Left lung (tissue), 10 donors: ENCODE results near the gene AFP. TPM values are rescaled to one million over a fixed set of nuclear protein-coding genes. Genes with fewer than 3 reads are reported as not detected.

Experiments used
- ATAC-seq: fragments of 200-7000 bp; cut with Tn5 transposase; one replicate; pipeline ENCODE4 v1.9.1; 2020; ENCODE audit warnings: moderate library complexity
- DNase-seq, 4 donors: peaks; one replicate each; pipeline ENCODE4 v3.0.0-alpha.2; 2013 to 2020
- H3K27ac ChIP-seq, 2 donors: fragments of 200-600 bp; sonication (generic) in 1 of 2; one replicate each; pipeline versions ENCODE4 v1.5.0 to v1.8.0; 2020 to 2021
- H3K27me3 ChIP-seq, 2 donors: fragments of 200-600 bp; sonication (generic) in 1 of 2; one replicate each; pipeline versions ENCODE4 v1.5.0 to v1.8.0; 2020 to 2021
- H3K36me3 ChIP-seq, 2 donors: fragments of 200-600 bp; sonication (generic) in 1 of 2; one replicate each; pipeline versions ENCODE4 v1.5.0 to v1.8.0; 2020 to 2021
- H3K4me1 ChIP-seq, 2 donors: fragments of 200-600 bp; one replicate each; pipeline ENCODE4 v1.8.0; 2021
- H3K4me3 ChIP-seq, 2 donors: fragments of 200-600 bp; sonication (generic) in 1 of 2; one replicate each; pipeline versions ENCODE4 v1.5.0 to v1.8.0; 2020 to 2021; ENCODE audit warnings: mild to moderate bottlenecking in 1 of 2
- H3K9me3 ChIP-seq, 2 donors: fragments of 200-600 bp; sonication (generic) in 1 of 2; one replicate each; pipeline versions ENCODE4 v1.5.0 to v1.8.0; 2020 to 2021
- intact Hi-C, 2 donors: fragments of 100-400 bp; cut with DNase I; formaldehyde crosslinking; loops; one replicate each; pipeline versions ENCODE4 v1.11.2 to v1.14.2; 2022
- polyA plus RNA-seq, 6 donors: library from polyadenylated mRNA; unstranded; fragments of 120-200 nt; gene quantifications; one replicate each; pipeline ENCODE4 v1.2.1, GENCODE V29; 2013; ENCODE audit not compliant: insufficient read length in 6 of 6
- total RNA-seq, 2 donors: library from RNA; stranded (reverse); fragmentation: NEBNext Ultra II Directional; extraction: Animal tissue kit (Norgen Biotek cat#: 25700); gene quantifications; one replicate each; pipeline ENCODE4 v1.2.1, GENCODE V29; 2021
- TF ChIP-seq, protein P1 (sequence below), 2 donors: fragments of 200-600 bp; sonication (generic) in 1 of 2; IDR thresholded peaks; one replicate each; pipeline versions ENCODE4 v1.5.0 to v1.8.0; 2021; ENCODE audit warnings: antibody characterized with exemption in 2 of 2
- donor health status: DM: no; HTN: yes; CAD: no.
- donor health status: DM: no; HTN: no; CAD: no.

Gene AFP
- total and polyA plus RNA-seq, 8 donors = 0.73 to 25.5 (median 2.5) TPM; not detected in 1

DNA sequence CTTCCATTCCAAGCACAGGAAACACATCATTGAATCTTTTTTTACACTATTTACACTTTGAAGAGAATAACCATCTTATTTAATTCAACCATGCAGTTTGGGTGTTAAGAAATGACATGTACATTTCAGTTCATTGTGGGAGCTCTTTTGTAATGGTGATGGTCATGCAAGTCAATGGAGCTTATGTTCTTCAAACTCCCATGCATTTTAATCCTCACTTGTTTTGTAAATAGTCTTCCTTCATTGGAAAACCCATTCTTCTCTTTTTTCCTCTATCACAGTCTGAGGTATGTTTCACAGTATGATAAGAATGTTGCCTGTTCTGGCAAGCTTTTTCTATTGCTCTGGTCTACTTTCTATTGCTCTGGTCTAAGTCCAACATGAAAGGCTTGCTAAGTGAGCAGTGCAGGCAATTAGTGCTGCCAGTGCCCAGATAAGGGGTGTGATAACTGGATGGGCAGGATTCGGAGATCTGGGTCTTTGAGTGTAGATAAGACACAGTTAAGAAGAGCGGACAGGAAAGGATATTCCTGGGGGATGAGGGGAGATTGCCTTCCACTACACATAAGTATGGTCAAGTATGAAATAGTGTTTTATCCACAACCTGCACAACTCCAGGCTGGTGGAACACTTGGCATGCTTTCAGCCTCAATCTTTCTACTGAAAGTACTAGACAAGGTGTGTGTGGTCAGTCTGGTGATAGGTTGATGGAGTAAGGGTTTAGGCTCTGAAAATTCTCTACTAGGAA, 17.1 kb downstream of the AFP start:
- ATAC-seq = no peak
- Histone ChIP-seq H3K4me3 (no peak overlapping the region), H3K4me1 (no peaks in the 10 kb centered on the region), H3K9me3 (no peaks in the 10 kb centered on the region), H3K27me3 (no peaks in the 10 kb centered on the region), H3K27ac (no peak overlapping the region), H3K36me3 (no peaks in the 10 kb centered on the region)
- TF ChIP-seq, protein P1, sequence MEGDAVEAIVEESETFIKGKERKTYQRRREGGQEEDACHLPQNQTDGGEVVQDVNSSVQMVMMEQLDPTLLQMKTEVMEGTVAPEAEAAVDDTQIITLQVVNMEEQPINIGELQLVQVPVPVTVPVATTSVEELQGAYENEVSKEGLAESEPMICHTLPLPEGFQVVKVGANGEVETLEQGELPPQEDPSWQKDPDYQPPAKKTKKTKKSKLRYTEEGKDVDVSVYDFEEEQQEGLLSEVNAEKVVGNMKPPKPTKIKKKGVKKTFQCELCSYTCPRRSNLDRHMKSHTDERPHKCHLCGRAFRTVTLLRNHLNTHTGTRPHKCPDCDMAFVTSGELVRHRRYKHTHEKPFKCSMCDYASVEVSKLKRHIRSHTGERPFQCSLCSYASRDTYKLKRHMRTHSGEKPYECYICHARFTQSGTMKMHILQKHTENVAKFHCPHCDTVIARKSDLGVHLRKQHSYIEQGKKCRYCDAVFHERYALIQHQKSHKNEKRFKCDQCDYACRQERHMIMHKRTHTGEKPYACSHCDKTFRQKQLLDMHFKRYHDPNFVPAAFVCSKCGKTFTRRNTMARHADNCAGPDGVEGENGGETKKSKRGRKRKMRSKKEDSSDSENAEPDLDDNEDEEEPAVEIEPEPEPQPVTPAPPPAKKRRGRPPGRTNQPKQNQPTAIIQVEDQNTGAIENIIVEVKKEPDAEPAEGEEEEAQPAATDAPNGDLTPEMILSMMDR (IDR thresholded peaks at IDR 0.05) = no peak
- intact Hi-C loops = no loop called here
- no peak for DNase-seq

DNA sequence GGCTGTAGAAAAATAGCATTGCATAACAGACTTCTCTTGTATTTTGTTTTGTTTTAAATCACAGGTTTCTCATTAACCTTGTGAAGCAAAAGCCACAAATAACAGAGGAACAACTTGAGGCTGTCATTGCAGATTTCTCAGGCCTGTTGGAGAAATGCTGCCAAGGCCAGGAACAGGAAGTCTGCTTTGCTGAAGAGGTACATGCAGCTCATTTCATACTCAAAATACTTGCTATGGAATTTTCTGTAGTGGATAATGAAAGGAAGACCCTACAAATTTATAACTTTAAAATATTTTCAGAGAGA, 17.6 kb downstream of the AFP start:
- H3K4me1 ChIP-seq = no peaks in the 10 kb centered on the region
- H3K27me3 ChIP-seq = no peaks in the 10 kb centered on the region
- TF ChIP-seq, protein P1 (IDR thresholded peaks at IDR 0.05) = no peak
- H3K9me3 ChIP-seq = no peaks in the 10 kb centered on the region
- no peak for ATAC-seq
- DNase-seq = no peak
- H3K27ac ChIP-seq = no peak overlapping the region
- H3K36me3 ChIP-seq = no peaks in the 10 kb centered on the region
- intact Hi-C loops = no loop called here
- no peak overlapping the region for H3K4me3 ChIP-seq

DNA sequence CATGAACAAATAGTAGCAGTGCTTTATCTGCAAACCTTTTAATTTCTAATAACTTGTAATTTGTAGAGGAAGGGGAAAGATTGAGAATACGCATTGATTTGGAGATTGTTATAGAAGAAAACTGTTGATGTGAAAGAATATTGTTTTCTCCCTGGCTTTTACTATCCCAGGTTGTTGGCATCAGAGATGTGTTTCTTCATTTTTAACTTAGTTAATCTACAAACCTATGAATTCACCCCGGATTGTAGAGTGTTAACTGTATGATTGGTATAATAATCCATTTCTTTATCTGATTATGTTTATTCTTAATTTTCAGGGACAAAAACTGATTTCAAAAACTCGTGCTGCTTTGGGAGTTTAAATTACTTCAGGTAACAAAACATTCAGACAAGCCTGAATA, 18.9 kb downstream of the AFP start:
- no peak for ATAC-seq
- Histone ChIP-seq H3K27me3 (no peaks in the 10 kb centered on the region), H3K4me1 (no peaks in the 10 kb centered on the region), H3K27ac (no peak overlapping the region), H3K4me3 (no peak overlapping the region), H3K9me3 (no peaks in the 10 kb centered on the region), H3K36me3 (no peaks in the 10 kb centered on the region)
- TF ChIP-seq, protein P1 (IDR thresholded peaks at IDR 0.05) = no peak
- intact Hi-C loops = no loop called here
- DNase-seq = no peak

DNA sequence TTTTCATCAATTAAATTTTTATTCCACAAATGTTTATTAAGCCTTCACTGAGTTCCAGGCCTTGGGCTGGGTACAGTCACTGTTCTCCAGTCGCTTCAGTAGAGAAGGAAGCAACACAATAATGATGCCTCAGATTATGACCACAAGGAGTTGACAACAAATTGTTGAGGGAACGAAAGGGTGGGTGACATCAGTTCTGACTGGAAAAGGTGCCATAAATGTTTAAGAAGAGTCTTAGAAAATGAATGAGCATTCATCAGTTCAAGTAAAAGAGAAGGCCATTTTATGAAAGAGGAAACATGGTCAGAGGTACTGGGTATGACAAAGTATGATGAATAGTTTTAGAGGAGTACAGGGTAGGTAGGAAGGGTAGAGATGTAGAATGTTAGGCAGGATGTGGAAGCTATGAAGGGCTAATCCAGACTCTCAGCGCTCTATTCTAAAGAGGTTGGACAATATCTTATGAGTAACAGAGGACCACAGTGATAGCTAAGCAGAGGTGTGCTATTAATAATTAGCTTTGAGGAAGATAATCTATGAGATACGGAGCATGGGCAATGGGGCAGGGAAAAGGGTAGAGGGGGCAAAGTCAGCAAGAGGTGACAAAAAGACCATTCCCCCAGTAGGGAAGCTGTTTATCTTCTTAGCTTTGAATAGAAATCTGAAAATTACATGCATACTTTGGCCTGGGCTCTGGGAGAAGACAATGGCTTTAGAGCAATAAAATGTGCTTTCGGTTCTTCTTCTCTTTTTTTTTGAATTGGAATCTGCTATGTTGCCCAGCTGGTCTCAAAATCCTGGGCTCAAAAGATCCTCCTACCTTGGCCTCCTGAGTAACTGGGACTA, 20.4 kb downstream of the AFP start:
- Histone ChIP-seq H3K9me3 (no peaks in the 10 kb centered on the region), H3K27me3 (no peaks in the 10 kb centered on the region), H3K36me3 (no peaks in the 10 kb centered on the region), H3K4me3 (no peak overlapping the region), H3K27ac (no peak overlapping the region), H3K4me1 (no peaks in the 10 kb centered on the region)
- ATAC-seq = no peak
- intact Hi-C loops = no loop called here
- TF ChIP-seq, protein P1 (IDR thresholded peaks at IDR 0.05) = no peak
- no peak for DNase-seq
